ENCODE measurements around the gene VPREB3. TPM values are rescaled to one million over a fixed set of nuclear protein-coding genes. Genes with fewer than 3 reads are reported as not detected.

The VPREB3 gene
- total and polyA plus RNA-seq, 12 donors = 2.2 to 42.2 (median 19.4) TPM

GRCh38 chr22:23772649-23773473, 18.6 kb upstream of the VPREB3 start, which contains the start of gene MMP11:
MMP11 (plus strand) TSS chr22:23772849; CDS start chr22:23772871, 22 bp downstream.
- TF ChIP-seq POLR2A (IDR thresholded peaks at IDR 0.05) = no peak
- TF ChIP-seq CTCF (IDR thresholded peaks at IDR 0.05) = no peak
- Histone ChIP-seq H3K4me3 (peak within 1 kb of the TSS in 2 of 4 donors; percentile 28 to 67), H3K27me3 (no peaks in the 10 kb centered on the region), H3K4me1 (replicated peaks in 1 of 2) (peaks cover 0 to 13% of the 10 kb centered on the region in 2 donors), H3K36me3 (replicated peaks in 1 of 2) (no peaks in the 10 kb centered on the region), H3K27ac (peak within 1 kb of the TSS in 1 of 5 donors; percentile 33), H3K9me3 (replicated peaks in 1 of 3) (no peaks in the 10 kb centered on the region)
- intact Hi-C loops (cut with DNase I) = no loop called here
- peak in 4 of 7 donors; percentile 49 to 60 (median 58) for DNase-seq
- 10 to 67% (median 19%) methylated on average over 6 to 78 of the region's 79 CpGs for WGBS, 4 donors

- Histone ChIP-seq H3K27ac (no peak overlapping the region), H3K4me1 (replicated peaks in 1 of 2) (peaks cover 0 to 15% of the 10 kb centered on the region in 2 donors), H3K9me3 (replicated peaks in 1 of 3) (no peaks in the 10 kb centered on the region), H3K4me3 (peak overlapping the region in 2 of 4 donors; percentile 28 to 67), H3K27me3 (no peaks in the 10 kb centered on the region), H3K36me3 (replicated peaks in 1 of 2) (no peaks in the 10 kb centered on the region)
- intact Hi-C loops (cut with DNase I) = no loop called here
- WGBS, 4 donors = 17 to 32% (median 23%) methylated on average over 3 to 6 of the region's 6 CpGs
- TF ChIP-seq POLR2A (IDR thresholded peaks at IDR 0.05) = no peak
- no peak for TF ChIP-seq CTCF (IDR thresholded peaks at IDR 0.05)
- DNase-seq = no peak
Observed at GRCh38 chr22:23772315-23772648, 18.1 kb upstream of the VPREB3 start.

GRCh38 chr22:23769321-23769965, 15.2 kb upstream of the VPREB3 start:
- TF ChIP-seq POLR2A (IDR thresholded peaks at IDR 0.05) = no peak
- no peak for TF ChIP-seq CTCF (IDR thresholded peaks at IDR 0.05)
- intact Hi-C loops (cut with DNase I) = loop anchor here (5.0 to 10.0 kb wide), 2 partner anchors 78 to 145 kb away; no protein-coding TSS in a partner anchor
- Histone ChIP-seq H3K4me3 (no peak overlapping the region), H3K36me3 (replicated peaks in 1 of 2) (no peaks in the 10 kb centered on the region), H3K4me1 (replicated peaks in 1 of 2) (peaks cover 0 to 24% of the 10 kb centered on the region in 2 donors), H3K27ac (no peak overlapping the region), H3K9me3 (replicated peaks in 1 of 3) (no peaks in the 10 kb centered on the region), H3K27me3 (no peaks in the 10 kb centered on the region)
- DNase-seq = no peak
- WGBS, 4 donors = 68 to 85% (median 81%) methylated on average over 6 of the region's 6 CpGs

Measured in adrenal gland (tissue), 12 donors.